IMR-90 (cell line): ENCODE data around the gene ANTXRL. TPM values are rescaled to one million over a fixed set of nuclear protein-coding genes. Genes with fewer than 3 reads are reported as not detected.
"Not testable (repeated sequence)": the region's sequence is repeated elsewhere in the genome, so short reads cannot be mapped to it uniquely, and the experiment has no call there.

Source experiments
- ATAC-seq: fragments of 200-7000 bp; cut with Tn5 transposase; 2 replicates; pipeline ENCODE4 v1.9.1; 2020; ENCODE audit warnings: low read depth, mild to moderate bottlenecking, moderate library complexity
- BruUV-seq: library from RNA; stranded (reverse); fragments of 400-500 nt; replicated peaks from 2 replicates; lab custom pipeline; 2021; lab: Mats Ljungman, UMichigan
- CTCF ChIA-PET: fragments of 300-600 bp; formaldehyde crosslinking; extraction: SDS; loops from one replicate; lab custom pipeline; 2021; ENCODE audit warnings: antibody characterized with exemption; lab: Yijun Ruan, JAX
- POLR2A ChIA-PET: fragments of 300-600 bp; sonication (Branson Sonifier 250); formaldehyde crosslinking; loops from one replicate; lab custom pipeline; 2022; ENCODE audit warnings: antibody characterized with exemption; ENCODE audit not compliant: unreplicated experiment; lab: Charles Lee
- DNase-seq: peaks from one replicate; pipeline ENCODE4 v3.0.0; 2013
- H2AFZ ChIP-seq: replicated peaks from 2 replicates; pipeline ENCODE3; 2013; ENCODE audit warnings: low read length, mild to moderate bottlenecking; ENCODE audit not compliant: poor library complexity
- H2AK5ac ChIP-seq: 2 replicates; pipeline ENCODE4 v1.6.1; 2013; ENCODE audit warnings: low read depth, low read length, inconsistent platforms
- H2AK9ac ChIP-seq: replicated peaks from 2 replicates; pipeline ENCODE3; 2013; ENCODE audit warnings: mild to moderate bottlenecking, low read depth, low read length, moderate library complexity; ENCODE audit not compliant: poor library complexity
- H2BK120ac ChIP-seq: 2 replicates; pipeline ENCODE4 v1.6.1; 2013; ENCODE audit warnings: low read depth, low read length, inconsistent platforms
- H2BK15ac ChIP-seq: 3 replicates; pipeline ENCODE4 v1.6.1; 2013; ENCODE audit warnings: low read depth, low read length, inconsistent platforms
- H2BK20ac ChIP-seq: 2 replicates; pipeline ENCODE4 v1.6.1; 2013; ENCODE audit warnings: low read depth, mild to moderate bottlenecking, inconsistent platforms, low read length, moderate library complexity
- H2BK5ac ChIP-seq: 2 replicates; pipeline ENCODE4 v1.6.1; 2013; ENCODE audit warnings: mild to moderate bottlenecking, low read depth, low read length, inconsistent platforms; ENCODE audit not compliant: poor library complexity, severe bottlenecking
- H3K14ac ChIP-seq: replicated peaks from 2 replicates; pipeline ENCODE4 v1.6.1; 2013; ENCODE audit warnings: low read depth, low read length, inconsistent platforms
- H3K18ac ChIP-seq: 2 replicates; pipeline ENCODE4 v1.6.1; 2013; ENCODE audit warnings: low read depth, low read length, control low read depth
- H3K23ac ChIP-seq: 2 replicates; pipeline ENCODE4 v1.6.1; 2013; ENCODE audit warnings: low read depth, low read length, inconsistent platforms
- H3K27ac ChIP-seq: 2 replicates; pipeline ENCODE4 v1.5.1; 2013; ENCODE audit warnings: mild to moderate bottlenecking, control low read depth, low read length; ENCODE audit not compliant: insufficient read depth
- H3K27me3 ChIP-seq: 2 replicates; pipeline ENCODE4 v1.6.1; 2013; ENCODE audit warnings: low read length; ENCODE audit not compliant: control insufficient read depth, insufficient read depth
- H3K36me3 ChIP-seq: 2 replicates; pipeline ENCODE4 v1.6.1; 2013; ENCODE audit warnings: low read length, mixed read lengths; ENCODE audit not compliant: control insufficient read depth, insufficient read depth
- H3K4ac ChIP-seq: 2 replicates; pipeline ENCODE4 v1.6.1; 2013; ENCODE audit warnings: low read depth, low read length, inconsistent platforms
- H3K4me1 ChIP-seq: 2 replicates; pipeline ENCODE4 v1.6.1; 2013; ENCODE audit warnings: low read length, mixed read lengths; ENCODE audit not compliant: control insufficient read depth, insufficient read depth
- H3K4me2 ChIP-seq: 2 replicates; pipeline ENCODE4 v1.6.1; 2013; ENCODE audit warnings: low read depth, mild to moderate bottlenecking, control low read depth, low read length, moderate library complexity
- H3K4me3 ChIP-seq: 2 replicates; pipeline ENCODE4 v1.5.1; 2013; ENCODE audit warnings: low read depth, mild to moderate bottlenecking, control low read depth, low read length, moderate library complexity; ENCODE audit not compliant: insufficient read depth
- H3K56ac ChIP-seq: 2 replicates; pipeline ENCODE4 v1.6.1; 2013; ENCODE audit warnings: low read length, inconsistent platforms; ENCODE audit not compliant: insufficient read depth; ENCODE audit errors: extremely low read depth
- H3K79me1 ChIP-seq, 2 experiments: 2 replicates each; pipeline ENCODE4 v1.6.1; 2013; ENCODE audit warnings: low read length in 2 of 2, inconsistent platforms in 1 of 2, low read depth in 1 of 2
- H3K9ac ChIP-seq: 2 replicates; pipeline ENCODE4 v1.6.1; 2013; ENCODE audit warnings: low read depth, low read length, control low read depth
- H3K9me1 ChIP-seq: 2 replicates; pipeline ENCODE4 v1.6.1; 2013; ENCODE audit warnings: low read length, inconsistent platforms; ENCODE audit not compliant: insufficient read depth
- H3K9me3 ChIP-seq: 2 replicates; pipeline ENCODE4 v1.6.1; 2013; ENCODE audit warnings: low read length; ENCODE audit not compliant: control insufficient read depth, insufficient read depth
- H4K20me1 ChIP-seq: 2 replicates; pipeline ENCODE4 v1.6.1; 2013; ENCODE audit warnings: low read length, inconsistent platforms; ENCODE audit not compliant: insufficient read depth
- H4K5ac ChIP-seq: 2 replicates; pipeline ENCODE4 v1.6.1; 2013; ENCODE audit warnings: mild to moderate bottlenecking, low read depth, low read length, control low read depth
- H4K8ac ChIP-seq, 2 experiments: 2 replicates each; pipeline ENCODE4 v1.6.1; 2013; ENCODE audit warnings: low read depth in 2 of 2, low read length in 2 of 2, control low read depth in 1 of 2, inconsistent platforms in 1 of 2
- H4K91ac ChIP-seq: 2 replicates; pipeline ENCODE4 v1.6.1; 2013; ENCODE audit warnings: low read depth, low read length, inconsistent platforms; ENCODE audit not compliant: insufficient read depth
- WGBS, 2 experiments: methylation state at CpG; one replicate each; pipeline versions ENCODE4 v1.1.5 to v1.1.7; 2013; ENCODE audit warnings: missing lambda C conversion rate in 2 of 2; ENCODE audit not compliant: insufficient read length in 1 of 2; ENCODE audit errors: extremely low coverage in 2 of 2; 5-methylcytosine and 5-hydroxymethylcytosine counted together
- dilution Hi-C: fragments of 300-500 bp; cut with HindIII; formaldehyde crosslinking; loops from one replicate; pipeline ENCODE4 v1.14.3; 2018; ENCODE audit warnings: low sequenced_read_pairs; ENCODE audit not compliant: unreplicated experiment
- in situ Hi-C: fragments of 300-500 bp; cut with MboI; formaldehyde crosslinking; loops from 3 replicates; pipeline ENCODE4 v1.14.3; 2019; ENCODE audit warnings: low sequenced_read_pairs, inconsistent platforms, mixed read lengths
- intact Hi-C: fragments of 100-400 bp; cut with micrococcal nuclease; formaldehyde crosslinking; loops from 2 replicates; pipeline ENCODE4 v1.10.0; 2022
- polyA plus RNA-seq, 3 experiments: library from polyadenylated mRNA; depleted of rRNA; stranded (reverse); fragments of >200 nt; gene quantifications; 2 replicates each; pipeline ENCODE4 v1.2.3, GENCODE V29; 2012; ENCODE audit warnings: low replicate concordance in 1 of 3
- total RNA-seq: library from RNA; depleted of rRNA; stranded (reverse); fragments of >200 nt; gene quantifications from 2 replicates; pipeline ENCODE4 v1.2.3, GENCODE V29; 2012

ANTXRL gene
- total and polyA plus RNA-seq, 2 of the 4 experiments (the other 2 are of a cell fraction) = not detected

- H4K91ac ChIP-seq = peak overlapping the region; percentile 76
- H3K9ac ChIP-seq, H3K56ac ChIP-seq, DNase-seq, H3K23ac ChIP-seq, H3K4me3 ChIP-seq, POLR2A ChIA-PET, H3K36me3 ChIP-seq, H2BK15ac ChIP-seq, dilution Hi-C loops, H3K9me3 ChIP-seq, H3K27me3 ChIP-seq, H2AK9ac ChIP-seq, BruUV-seq, H3K79me1 ChIP-seq, H3K4me2 ChIP-seq, H4K5ac ChIP-seq, H2AFZ ChIP-seq, H3K9me1 ChIP-seq, H4K20me1 ChIP-seq, H2BK5ac ChIP-seq, H4K8ac ChIP-seq, in situ Hi-C loops, H3K18ac ChIP-seq, CTCF ChIA-PET, H3K14ac ChIP-seq, H3K27ac ChIP-seq: not testable (repeated sequence)
- H3K4ac ChIP-seq = peak overlapping the region; percentile 51; the same call in 1 of the 2 replicates
- 73% methylated on average over 4 of the region's 10 CpGs; no CpG with 5 or more reads in 1 of the 2 experiments for WGBS, 2 experiments
- peak; percentile 74 for ATAC-seq
- H2BK20ac ChIP-seq = peak overlapping the region; percentile 61
- intact Hi-C loops = loop anchor here (1.0 kb wide), 1 partner anchor 11 kb away; no protein-coding TSS in a partner anchor
- H2AK5ac ChIP-seq = peak overlapping the region; percentile 46
- H3K4me1 ChIP-seq = peaks cover 11% of the 10 kb centered on the region; the same call in 1 of the 2 replicates
- peak overlapping the region; percentile 32; the same call in 1 of the 2 replicates for H2BK120ac ChIP-seq
Measured at GRCh38 chr10:46246400-46247180, 40.2 kb upstream of the ANTXRL start.
